MV-4-11 (cell line): Measurements from ENCODE around the gene KRT86.
"Not testable (repeated sequence)": the region's sequence is repeated elsewhere in the genome, so short reads cannot be mapped to it uniquely, and the experiment has no call there.

Source experiments
- DNase-seq: peaks from one replicate; lab custom pipeline; 2025; lab: John Stamatoyannopoulos, UW

The KRT86 gene

DNA sequence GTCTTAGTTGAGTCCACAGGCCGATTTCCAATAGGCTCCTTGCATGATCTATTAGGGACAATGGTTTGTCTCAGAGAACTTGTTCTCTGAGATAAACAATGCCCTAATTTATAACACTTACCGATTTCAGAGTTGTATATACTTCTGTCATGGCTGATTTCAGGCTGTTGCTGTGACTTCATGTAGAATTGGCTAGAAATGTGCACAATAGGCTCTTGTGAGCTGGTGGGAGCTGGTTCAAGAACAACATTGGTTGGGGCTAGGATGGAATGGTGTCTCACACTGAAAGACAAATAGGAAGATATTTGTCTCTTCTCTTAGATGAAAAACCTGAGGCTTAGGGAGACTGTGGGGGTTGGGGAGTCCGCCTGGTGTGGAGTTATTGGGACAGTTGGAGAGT lies 6.7 kb upstream of the KRT86 start:
- DNase-seq, result no peak

DNA sequence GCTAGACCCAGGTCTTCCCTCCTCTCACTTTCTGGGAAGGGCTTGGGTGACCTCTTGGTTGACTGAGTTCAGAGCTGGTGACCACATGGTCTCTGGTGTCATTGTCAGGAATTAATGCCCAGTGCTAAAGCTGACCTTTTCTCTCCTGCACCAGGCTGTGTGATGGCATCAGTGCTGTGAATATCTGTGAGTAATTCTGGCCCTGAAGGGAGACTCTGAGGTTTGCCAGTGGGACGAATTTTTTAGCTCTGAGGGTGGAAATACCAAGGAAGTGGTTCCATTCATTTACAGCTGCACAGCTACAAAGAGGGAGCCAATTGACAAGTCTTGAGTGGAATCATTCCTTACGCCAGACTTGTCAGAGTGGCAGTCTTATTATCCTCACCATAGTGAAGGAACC lies 6.2 kb upstream of the KRT86 start:
- DNase-seq, result no peak

DNA sequence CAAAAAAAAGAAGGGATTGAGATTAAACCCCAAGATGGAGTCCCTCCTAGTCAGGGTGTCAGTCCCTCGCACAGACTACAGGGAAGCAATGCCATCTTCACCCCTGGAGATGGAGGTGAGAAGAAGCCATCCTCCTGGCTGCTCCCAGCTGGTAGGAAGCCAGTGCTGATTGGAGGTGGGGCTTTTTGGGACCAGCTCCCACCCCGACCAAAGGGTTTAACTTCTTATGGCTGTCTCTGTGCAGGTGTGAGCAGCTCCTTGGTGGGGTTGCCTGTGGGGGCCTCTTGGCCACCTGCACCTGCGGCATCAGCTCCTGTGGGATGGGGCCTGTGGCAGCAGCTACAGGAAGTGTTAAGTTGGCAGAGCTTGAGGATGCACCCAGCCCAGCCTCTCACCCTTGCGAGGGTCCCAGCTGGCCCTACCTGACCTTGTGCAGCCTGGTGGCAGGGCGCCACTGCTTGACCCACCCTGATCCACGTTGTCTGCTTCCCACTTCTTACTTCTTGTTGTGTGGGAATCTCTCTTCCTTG lies 3.8 kb upstream of the KRT86 start:
- no peak for DNase-seq

DNA sequence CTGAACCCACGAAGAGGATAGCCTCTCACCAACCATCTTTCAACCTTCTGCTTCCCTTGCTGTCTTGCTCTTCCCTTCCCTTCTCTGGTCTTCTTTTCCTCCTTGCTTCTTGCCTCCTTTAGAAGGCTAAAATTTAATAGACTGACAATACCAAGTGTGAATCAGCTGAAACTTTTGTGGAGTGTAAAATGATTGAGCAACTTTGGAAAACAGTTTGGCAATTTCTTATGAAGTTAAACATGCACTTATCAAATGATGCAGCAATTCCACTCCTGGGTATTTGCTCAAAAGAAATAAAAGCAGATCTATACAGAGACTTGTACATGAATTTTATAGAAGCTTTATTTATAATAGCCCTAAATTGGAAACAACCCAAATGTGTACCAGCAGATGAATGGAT lies 3.3 kb upstream of the KRT86 start:
- no peak for DNase-seq

DNA sequence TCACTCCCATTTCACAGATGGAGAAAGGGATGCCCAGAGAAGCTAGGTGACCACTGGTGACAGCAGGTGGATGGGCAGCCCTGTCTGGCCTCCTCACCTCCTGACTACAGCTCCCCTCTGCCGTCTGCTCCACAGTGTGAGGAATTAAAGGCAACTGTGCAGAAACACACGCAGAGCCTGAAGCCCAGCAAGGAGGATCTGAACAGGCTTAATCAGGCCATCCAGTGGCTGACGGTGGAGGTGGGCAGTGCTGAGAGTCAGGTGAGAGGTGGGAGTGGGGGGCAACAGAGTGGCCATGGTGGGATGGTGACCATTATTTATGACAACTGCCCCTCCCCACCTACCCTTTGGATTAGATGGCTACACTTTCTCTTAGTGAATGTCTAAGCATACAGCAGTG lies 1.2 kb downstream of the KRT86 start:
- no peak for DNase-seq

DNA sequence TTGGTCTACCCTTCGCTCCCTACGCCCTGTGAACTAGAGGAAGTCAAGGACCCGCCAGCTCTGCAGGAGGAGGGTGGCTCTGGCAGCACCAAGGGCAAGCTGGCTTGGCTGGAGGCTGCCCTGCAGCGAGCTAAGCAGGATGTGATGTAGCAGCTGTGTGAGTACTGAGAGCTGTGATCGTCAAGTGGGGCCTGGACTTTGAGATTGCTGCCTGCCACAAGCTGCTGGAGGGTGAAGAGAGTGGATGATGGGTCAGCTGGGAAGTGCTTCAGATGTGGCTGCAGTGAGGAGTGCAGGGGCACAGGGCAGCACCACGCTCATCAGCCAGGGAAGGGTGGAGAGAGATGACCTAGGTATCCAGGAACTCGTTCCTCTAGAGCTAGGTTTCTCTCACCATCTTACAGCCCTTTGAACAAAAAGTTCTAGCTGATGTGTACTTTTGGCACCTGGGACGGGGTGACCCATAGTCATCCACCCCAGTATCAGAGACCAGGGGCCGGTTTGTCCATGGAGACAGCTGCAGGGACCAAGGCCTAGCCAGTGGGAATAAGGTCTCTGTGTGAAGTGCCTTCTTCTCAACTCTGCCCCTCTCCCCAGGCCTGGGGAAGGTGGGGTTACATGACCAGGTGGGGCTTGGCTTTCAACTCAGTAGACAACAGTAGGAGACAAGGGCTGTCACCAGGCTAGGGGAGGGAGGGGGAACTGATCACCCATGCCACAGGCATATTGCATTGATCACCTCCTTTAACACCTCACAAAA lies 3.2 kb downstream of the KRT86 start:
- DNase-seq, result no peak

DNA sequence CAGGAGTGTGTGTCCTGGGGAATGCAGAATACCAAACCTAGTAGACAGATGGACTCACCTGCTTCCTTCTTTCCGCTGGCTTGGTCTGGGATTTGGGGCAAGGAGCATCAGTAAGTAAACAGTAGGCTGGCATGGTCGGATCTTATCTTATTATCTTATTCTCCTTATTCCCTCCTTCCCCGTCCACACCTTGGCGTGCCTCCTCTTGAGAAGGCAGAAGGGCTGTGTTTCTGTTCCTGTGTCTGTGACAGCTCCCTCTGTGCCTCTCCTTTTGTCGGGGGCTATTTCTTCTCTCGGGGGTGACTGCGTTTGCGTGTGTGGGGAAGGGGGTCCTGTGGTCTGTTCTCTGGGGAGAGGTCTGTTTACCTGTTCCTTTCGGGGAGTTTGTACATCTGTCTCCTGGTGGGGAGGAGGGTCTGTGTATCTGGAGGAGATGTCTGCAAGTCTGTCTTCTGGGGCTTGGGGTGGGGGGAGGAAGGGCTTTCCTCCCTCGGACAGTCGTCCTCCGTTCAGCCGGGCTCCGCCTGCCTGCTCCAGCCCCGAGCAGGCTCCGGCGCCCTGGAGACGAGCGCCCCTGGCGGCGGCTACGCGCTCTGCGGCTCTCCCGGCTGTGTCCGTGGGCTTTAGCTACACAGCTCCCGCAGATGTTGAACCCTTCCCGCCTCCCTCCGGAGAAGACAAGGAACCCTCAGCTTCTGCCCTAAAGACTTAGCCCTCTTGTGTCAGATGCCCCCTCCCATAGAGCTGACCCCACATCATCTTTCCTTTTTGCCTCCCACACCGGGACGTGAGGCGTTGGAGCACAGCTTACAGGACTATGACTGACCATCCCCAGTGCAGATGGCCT lies 4.4 kb downstream of the KRT86 start:
- peak; percentile 14 for DNase-seq

DNA sequence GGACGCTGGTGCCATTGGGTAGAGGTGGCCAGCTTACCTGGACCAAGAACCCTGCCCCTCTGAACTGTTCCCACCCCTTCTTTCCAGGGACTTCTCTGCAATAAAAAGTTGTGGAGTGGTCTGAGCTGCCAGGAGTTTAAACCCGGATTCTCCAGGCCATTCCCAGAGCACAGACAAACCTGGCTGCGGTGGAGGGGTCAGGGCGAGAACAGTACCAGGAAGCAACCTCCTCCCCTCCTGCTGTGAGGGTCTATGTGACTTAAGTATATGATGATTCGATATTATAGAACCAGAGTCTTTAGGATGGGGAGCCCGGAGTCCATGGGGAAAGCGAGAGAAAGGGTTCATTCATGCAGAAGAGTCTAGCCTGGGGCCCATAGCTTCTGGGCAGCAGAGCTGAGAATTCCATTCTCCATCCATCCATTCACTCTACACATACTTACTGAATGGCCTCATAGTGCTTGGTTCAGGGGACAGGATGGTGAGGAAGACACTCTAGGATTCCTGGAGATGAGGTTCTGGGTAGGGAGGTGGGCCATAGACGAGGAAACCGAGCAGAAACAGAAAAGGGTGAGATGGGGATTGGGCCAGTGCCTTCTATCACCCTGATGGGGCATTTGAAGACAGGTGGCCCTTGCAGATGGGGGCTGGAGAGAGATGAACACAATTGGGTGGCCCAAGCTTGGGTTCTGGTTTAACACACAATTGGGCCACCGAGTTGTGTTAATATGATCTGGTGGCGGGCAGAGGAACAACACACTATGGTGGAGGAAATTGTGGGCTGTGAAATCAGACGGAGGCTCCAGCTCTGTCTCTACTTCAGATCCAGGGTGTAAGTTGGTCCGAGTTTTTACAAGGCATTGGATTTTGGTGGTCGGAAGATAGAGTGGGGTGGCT lies 5.2 kb downstream of the KRT86 start:
- no peak for DNase-seq

DNA sequence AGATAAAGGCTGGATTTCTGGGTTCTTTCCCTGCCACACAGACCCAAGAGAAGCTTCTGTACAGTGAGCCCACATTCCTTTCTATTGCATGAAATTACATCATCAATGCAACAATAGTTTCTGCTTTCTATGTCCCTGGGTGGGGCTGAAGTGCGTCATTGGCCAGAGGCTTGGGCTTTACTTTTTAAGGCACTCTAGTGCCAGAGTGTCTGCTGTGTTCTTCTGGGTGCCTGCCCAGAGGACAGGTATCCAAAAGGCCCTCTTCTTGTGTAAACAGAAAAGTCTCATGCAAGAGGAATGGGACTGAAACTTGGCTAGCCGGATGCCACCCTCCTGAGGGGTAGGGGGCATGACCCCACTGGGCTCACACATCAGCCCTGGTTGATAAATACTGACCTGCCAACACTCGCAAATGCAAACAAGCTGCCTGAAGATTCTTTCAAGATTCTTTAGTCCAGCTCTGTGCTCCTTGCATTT lies 5.9 kb downstream of the KRT86 start:
- peak; percentile 69 for DNase-seq

DNA sequence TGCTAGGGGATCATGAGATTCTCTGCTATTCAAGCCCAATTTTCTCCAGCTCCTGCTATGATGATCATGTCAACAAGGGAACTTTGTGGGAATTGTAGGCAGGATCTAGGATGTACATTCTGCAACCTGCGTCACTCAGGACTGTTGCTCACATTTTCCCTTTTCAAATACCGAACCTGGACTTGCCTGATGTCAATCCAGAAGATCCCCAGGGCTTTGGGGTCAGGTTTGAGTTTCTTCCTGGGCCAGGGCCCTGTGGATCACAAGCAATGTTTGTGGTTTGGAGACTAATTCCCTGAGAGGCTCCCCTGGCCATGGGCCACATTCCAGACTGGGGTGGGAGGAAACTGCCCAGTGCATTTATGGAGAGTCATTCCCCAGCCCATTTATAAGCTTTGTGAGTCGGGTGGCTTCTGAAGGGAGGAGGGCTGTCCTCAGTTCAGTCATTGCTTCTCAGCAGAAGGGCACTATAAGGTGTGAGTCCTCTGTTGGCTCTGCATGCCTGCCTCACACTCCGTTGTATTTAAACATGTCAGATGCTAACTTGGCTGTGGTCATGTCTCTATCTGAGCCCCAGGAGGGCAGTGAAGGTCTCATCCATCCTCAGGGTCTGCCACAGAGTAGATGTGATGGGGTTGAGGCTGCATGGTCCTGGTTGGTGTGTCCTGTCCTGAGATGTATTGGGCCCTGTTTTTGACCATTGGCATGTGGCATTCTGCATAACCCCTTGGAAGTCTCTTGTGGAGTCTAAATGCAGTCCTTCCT lies 6.5 kb downstream of the KRT86 start:
- DNase-seq, result no peak

DNA sequence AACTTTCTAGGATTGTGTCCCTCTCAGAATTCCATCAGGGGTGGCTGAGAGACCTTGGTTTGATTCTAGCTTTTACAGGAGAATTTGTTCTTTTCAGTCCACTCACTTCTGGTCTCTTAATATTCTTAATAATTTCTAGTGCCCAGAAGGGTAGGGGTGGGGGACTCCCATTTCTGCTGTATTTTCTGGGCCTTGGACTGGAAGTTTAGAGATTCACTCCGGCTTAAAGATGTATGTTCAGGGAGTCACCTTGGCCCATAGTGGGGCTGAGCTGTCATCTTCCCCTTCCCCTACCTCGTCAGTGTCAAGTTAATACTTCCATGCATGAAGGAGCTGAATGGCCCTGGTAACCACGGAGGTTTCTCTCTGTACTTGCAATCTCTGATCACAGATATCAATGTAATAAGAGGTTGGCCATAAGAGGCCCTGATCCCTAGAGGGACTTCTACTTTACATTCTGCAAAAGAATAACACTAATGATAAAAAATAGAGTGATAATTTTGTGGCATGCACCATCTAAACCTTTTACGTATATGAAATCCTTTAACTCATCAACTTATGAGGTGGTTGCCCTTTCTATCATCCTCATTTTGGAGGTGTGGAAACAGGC lies 10.2 kb downstream of the KRT86 start:
- DNase-seq, result no peak

DNA sequence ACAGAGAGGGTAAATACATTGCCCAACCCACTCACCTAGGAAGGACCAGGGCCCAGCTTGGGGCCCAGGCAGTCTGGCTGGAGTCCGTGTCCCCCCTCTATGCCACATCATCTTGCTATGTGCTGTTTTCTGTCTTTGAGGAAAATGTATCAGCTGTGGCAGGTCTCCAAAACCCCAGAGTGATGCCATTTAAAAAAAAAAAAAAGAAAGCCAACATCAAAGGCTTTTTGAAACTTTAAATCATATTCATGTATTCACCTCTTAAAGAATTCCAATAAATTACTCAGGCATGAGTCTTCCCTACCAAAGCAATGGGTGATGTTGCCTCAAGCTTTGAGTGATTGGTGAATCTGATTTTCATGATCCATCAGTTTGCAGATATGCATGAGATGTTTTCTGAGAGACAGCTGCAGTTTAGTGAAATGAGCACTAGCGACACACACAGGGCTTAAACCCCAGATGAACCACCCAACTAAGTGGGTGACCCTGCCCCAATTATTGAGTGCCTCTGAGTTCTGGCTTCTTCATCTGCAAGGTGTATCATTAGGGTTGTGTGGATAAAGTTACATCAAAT lies 10.8 kb downstream of the KRT86 start:
- DNase-seq, result no peak

DNA sequence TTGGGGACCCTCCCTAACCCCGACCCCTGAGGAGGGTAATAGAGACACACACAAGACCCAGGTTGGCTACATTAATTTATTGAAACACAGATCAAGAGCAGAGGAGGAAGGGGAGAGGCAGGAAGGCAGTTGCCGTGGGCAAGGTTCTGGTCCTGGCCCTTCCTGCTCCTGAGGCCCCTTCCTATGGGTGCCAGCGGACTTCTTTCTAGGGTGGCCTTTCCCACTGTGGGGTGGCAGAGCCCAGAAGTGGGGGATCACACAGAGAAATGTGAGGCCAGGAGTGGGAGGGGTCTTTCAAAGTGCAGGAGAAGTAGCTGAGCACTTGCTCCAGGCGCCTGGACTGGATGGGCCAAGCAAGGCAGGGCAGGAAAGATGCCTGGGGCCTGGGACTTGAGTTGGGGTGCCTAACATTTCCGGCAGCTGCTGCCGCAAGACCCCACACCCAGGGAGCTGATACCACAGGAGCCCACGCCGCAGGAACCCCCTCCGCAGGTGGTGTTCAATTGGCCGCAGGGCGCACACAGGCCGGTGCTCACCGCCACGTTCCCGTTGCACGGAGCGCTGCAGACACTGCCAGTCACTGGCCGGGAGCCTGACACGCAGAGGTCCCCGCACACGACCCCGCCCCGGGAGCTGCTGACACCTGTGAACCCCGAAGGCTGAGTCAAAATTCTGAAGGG lies 11.5 kb downstream of the KRT86 start:
- no peak for DNase-seq

DNA sequence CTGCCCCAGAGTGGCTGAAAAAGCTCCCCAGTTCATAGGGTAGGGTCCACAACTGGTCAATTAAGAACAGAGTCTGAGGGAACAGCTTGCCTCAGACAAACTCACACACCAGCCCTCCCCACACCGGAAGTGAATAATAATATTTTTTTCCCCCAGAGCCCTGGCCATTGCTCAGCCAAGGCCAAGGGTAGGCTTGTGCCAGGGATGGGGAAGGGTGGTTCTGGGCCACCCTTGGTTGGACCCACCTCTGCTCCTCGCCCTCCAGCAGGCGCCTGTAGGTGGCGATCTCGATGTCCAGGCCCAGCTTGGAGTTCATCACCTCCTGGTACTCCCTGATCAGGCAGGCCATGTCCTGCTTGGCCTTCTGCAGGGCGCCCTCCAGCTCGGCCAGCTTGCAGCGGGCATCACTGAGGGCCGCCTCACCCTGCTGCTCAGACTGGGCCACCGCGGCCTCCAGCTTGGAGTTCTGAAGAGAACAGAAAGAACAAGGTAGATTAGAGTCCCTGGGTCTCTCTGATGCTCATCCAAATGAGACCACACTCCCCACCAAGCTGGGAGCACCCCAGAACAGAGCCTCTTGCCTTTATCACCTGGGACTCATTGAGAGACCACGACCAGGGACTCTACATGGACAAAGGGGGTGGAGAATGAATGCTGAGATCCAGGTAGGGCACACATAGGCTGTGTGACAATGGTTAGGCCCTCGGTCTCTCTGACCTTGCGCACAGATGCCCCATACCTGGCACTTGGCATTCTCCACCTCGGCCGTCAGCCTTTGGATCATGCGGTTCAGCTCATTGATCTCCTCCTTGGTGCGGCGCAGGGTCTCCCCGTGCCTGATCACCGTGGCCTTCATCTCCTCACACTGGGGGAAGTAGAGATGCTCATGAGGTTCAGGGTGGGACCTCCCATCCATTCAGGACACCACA lies 12.7 kb downstream of the KRT86 start:
- DNase-seq, result not testable (repeated sequence)

DNA sequence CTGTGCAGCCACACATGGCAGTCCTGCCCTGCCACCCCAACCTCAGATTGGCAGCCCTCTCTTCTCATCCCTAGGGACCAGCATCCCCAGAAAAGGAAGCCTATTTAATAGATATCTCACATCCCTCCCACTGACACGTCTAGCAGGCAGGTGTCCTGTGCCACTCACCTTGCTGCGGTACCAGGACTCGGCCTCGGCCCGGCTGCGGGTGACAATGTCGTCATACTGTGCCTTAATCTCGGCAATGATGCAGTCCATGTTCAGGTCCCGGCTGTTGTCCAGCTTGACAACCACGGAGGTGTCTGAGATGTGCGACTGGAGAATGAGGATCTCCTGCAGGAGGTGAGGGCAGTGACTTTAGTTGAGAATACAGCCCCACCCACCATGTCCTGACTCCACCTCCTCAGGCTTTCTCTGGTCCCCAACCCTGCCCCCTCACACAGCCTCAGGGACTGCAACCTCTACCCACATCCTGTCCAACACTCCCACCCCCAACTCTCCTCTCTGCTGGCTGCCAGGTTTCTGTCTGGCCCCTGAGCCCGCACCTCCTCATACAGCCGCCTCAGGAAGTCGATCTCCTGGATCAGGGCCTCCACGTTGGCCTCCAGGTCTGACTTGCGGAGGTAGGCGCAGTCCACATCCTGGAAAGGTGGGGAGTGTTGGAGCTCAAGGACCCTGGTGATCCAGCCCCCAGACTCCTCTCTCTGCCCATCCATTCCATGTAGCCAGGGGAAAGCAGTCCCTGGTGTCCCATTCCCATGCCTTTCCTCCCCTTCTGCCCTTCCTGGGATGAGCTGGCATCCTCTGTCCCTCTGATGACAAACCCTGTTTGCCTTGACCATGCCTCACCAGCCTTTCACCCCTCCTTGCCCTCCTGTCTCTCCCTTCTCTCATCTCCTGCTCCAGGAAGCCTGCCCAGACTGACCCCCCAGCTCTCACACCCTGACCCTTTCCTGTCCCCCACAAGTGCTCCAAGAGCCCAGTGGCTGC lies 13.7 kb downstream of the KRT86 start:
- not testable (repeated sequence) for DNase-seq

DNA sequence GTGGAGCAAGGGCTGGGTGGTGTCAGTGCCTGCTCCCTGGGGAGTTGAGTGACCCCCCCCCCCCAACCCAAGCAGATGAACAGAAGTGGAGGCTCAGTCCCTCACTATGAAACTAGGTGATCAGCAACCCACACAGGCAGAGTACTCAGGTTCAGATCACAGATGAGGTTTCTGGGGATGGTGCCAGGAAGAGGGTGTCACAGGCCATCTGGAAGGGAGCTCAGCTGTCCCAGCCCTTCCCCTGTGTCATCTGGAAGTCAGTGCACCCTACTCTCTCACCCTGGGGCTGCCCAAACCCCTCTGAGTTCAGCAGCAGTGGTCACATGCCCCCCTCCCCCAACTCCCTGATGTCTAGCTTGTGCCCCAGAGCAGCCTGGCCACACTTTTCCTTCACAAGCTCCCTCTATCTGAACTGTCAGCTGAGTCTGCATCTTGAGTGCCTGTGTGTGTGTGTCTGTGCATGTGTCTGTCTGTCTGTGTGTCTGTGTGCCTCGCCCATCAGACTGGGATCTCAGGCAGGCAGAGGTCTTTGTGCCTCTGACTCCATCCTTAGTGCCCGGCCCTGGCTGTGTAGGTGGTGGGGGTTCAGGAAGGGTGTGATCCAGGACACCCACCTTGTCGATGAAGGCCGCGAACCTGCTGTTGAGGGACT lies 16.2 kb downstream of the KRT86 start:
- not testable (repeated sequence) for DNase-seq
